Measurements from ENCODE around the gene DNPH1. TPM values are rescaled to one million over a fixed set of nuclear protein-coding genes. Genes with fewer than 3 reads are reported as not detected.

Gene DNPH1
- total RNA-seq (10 to 100 TPM; 32.8 to 34.8 TPM), polyA plus RNA-seq (100 to 1,000 TPM in 1 of 2 donors, 10 to 100 TPM in 1; 93.5 to 159 TPM)

DNA sequence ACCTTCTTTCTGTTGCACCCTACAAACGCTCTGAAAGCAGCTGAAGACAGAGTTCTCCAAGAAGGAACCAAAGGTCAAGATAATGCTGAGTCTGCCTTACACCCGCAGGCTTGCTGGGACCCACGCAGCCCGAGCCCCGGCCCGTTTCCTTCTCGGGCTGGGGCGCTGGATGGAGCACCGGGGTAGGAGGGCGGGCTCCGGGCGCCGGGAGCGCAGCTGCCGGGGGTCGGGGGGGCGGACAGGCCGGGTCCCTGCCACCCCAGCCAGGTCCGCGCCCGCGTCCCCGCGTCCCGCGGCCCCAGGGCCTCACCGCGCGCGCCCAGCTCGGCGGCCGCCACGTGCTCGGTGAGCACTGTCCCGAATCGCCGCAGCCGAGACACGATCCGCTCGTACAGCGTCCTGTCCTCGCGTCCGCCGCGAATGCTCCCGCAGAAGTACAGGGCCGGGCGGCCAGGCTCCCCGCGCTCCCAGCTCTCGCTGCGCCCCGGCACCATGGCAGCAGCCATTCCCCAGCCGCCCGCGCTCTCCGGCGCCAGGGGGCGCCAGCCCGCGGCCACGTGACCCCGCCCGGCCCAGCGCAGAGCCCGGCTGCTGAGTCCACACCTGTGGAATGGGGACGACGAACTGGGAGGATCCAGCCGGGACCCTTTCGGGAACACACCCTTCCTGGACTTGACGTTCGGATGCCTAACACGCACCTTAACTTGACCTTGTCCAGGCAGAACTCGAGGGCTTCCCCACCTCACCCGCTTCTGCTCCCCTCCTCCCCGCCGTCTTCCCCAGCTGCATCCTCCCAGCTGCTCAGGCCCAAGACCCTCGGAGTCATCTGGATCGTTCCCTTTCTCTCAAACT, at the start of gene DNPH1:
TSS of gene DNPH1 (minus strand) at position 531 of the 852 bp plus-strand sequence. CDS start at position 506, 25 bp downstream.
- Histone ChIP-seq H3K27me3 (ENCODE audit: insufficient read depth, low read length) (no peaks in the 10 kb centered on the region), H3K36me3 (ENCODE audit: insufficient read depth, low read length) (no peaks in the 10 kb centered on the region), H3K4me3 (ENCODE audit: low read length in 2 of 2) (peak within 1 kb of the TSS; percentile 11 to 69), H3K9me3 (ENCODE audit: control insufficient read depth in 1 of 2, low read length in 2 of 2) (no peaks in the 10 kb centered on the region), H3K27ac (ENCODE audit: low read depth, low read length) (peak within 1 kb of the TSS; percentile 63), H3K4me1 (ENCODE audit: insufficient read depth, low read length) (peaks cover 49% of the 10 kb centered on the region)
- H3K4me3 Mint-ChIP-seq, result peak within 1 kb of the TSS; percentile 88 to 96 (median 92)
- no peaks in the 10 kb centered on the region for H3K9me3 Mint-ChIP-seq
- H3K36me3 Mint-ChIP-seq, result peaks cover 4 to 9% of the 10 kb centered on the region in 2 donors
- H3K27ac Mint-ChIP-seq, result peak within 1 kb of the TSS; percentile 94 to 97 (median 95)
- peaks cover 26 to 48% (median 34%) of the 10 kb centered on the region in 4 donors for H3K4me1 Mint-ChIP-seq
- intact Hi-C loops (cut with micrococcal nuclease), result loop anchor here (1.0 to 5.0 kb wide), 4 partner anchors 18 to 169 kb away; partner anchors contain the start of genes SRF and ZNF318
- peaks cover 3 to 4% of the 10 kb centered on the region in 2 donors for H3K27me3 Mint-ChIP-seq
- DNase-seq, result peak; percentile 71 to 84 (median 79)
- ChIA-PET CTCF (ENCODE audit: partially characterized antibody) (interaction anchor here (0.6 to 3.0 kb wide), 35 partner anchors 9 to 839 kb away, joined by 3 to 30 read pairs (median 4); partner anchors contain the start of genes CUL9 and RRP36), POLR2A (ENCODE audit: partially characterized antibody) (interaction anchor here (0.6 to 3.2 kb wide), 18 partner anchors 9 to 1494 kb away, joined by 3 to 25 read pairs (median 4); partner anchors contain the start of genes ABCC10, CRIP3, CUL7 and CUL9)

GRCh38 chr6:43278524-43279078, 49.3 kb upstream of the DNPH1 start:
- H3K9me3 ChIP-seq (ENCODE audit: control insufficient read depth in 1 of 2, low read length in 2 of 2), result no peaks in the 10 kb centered on the region
- no peak for DNase-seq
- Mint-ChIP-seq H3K4me1 (peaks cover 4 to 9% (median 6%) of the 10 kb centered on the region in 4 donors), H3K27me3 (peaks cover 6 to 22% of the 10 kb centered on the region in 2 donors), H3K9me3 (no peaks in the 10 kb centered on the region), H3K36me3 (no peaks in the 10 kb centered on the region), H3K4me3 (no peak overlapping the region), H3K27ac (peak overlapping the region in 2 of 7 donors; percentile 2 to 43)
- ChIA-PET POLR2A (ENCODE audit: partially characterized antibody) (no interaction called here), CTCF (ENCODE audit: partially characterized antibody) (interaction anchor here (0.5 kb wide), 1 partner anchor 44 kb away, joined by 4 read pairs; no protein-coding TSS in a partner anchor)
- peaks cover 12% of the 10 kb centered on the region for H3K27me3 ChIP-seq (ENCODE audit: insufficient read depth, low read length)
- H3K27ac ChIP-seq (ENCODE audit: low read depth, low read length), result no peak overlapping the region
- peaks cover 17% of the 10 kb centered on the region for H3K4me1 ChIP-seq (ENCODE audit: insufficient read depth, low read length)
- H3K36me3 ChIP-seq (ENCODE audit: insufficient read depth, low read length), result no peaks in the 10 kb centered on the region
- intact Hi-C loops (cut with micrococcal nuclease), result no loop called here
- H3K4me3 ChIP-seq (ENCODE audit: low read length in 2 of 2), result no peak overlapping the region

GRCh38 chr6:43277643-43278523, 48.6 kb upstream of the DNPH1 start:
- CTCF ChIA-PET (ENCODE audit: partially characterized antibody), result interaction anchor here (1.4 to 1.6 kb wide), 2 partner anchors 119 to 121 kb away, joined by 3 to 4 read pairs; no protein-coding TSS in a partner anchor
- intact Hi-C loops (cut with micrococcal nuclease), result no loop called here
- H3K27ac ChIP-seq (ENCODE audit: low read depth, low read length), result no peak overlapping the region
- peaks cover 17% of the 10 kb centered on the region for H3K4me1 ChIP-seq (ENCODE audit: insufficient read depth, low read length)
- Mint-ChIP-seq H3K4me1 (peaks cover 4 to 9% (median 6%) of the 10 kb centered on the region in 4 donors), H3K27ac (peak overlapping the region in 2 of 7 donors; percentile 2 to 38), H3K4me3 (peak overlapping the region in 3 of 8 donors; percentile 20 to 45 (median 26)), H3K9me3 (no peaks in the 10 kb centered on the region), H3K36me3 (no peaks in the 10 kb centered on the region), H3K27me3 (peaks cover 6 to 22% of the 10 kb centered on the region in 2 donors)
- H3K4me3 ChIP-seq (ENCODE audit: low read length in 2 of 2), result no peak overlapping the region
- peaks cover 12% of the 10 kb centered on the region for H3K27me3 ChIP-seq (ENCODE audit: insufficient read depth, low read length)
- no peak for DNase-seq
- H3K36me3 ChIP-seq (ENCODE audit: insufficient read depth, low read length), result no peaks in the 10 kb centered on the region
- POLR2A ChIA-PET (ENCODE audit: partially characterized antibody), result no interaction called here
- no peaks in the 10 kb centered on the region for H3K9me3 ChIP-seq (ENCODE audit: control insufficient read depth in 1 of 2, low read length in 2 of 2)

DNA sequence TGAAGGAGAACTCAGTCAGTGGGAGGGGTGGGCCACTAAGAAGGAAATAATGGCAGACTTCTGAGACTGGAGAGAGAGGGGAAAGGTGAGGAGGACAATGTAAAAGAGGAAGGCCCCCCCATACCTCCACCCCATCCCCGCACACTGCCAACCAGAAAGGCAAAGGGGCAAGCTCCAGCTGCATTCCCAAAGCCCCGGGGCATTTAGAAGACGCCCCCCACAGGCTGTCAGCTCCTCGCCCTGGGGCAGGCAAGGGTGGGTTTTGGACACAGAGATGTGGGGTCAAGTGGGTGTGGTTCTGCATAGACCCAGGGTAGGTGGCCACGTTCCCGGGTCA, 48.0 kb upstream of the DNPH1 start:
- Mint-ChIP-seq H3K27ac (peak overlapping the region in 1 of 7 donors; percentile 38), H3K9me3 (no peaks in the 10 kb centered on the region), H3K4me1 (peaks cover 4 to 9% (median 6%) of the 10 kb centered on the region in 4 donors), H3K27me3 (peaks cover 6 to 21% of the 10 kb centered on the region in 2 donors), H3K36me3 (no peaks in the 10 kb centered on the region), H3K4me3 (peak overlapping the region in 5 of 8 donors; percentile 38 to 66 (median 57))
- CTCF ChIA-PET (ENCODE audit: partially characterized antibody), result interaction anchor here (1.4 to 1.6 kb wide), 2 partner anchors 120 to 121 kb away, joined by 3 to 4 read pairs; no protein-coding TSS in a partner anchor
- Histone ChIP-seq H3K4me1 (ENCODE audit: insufficient read depth, low read length) (peaks cover 17% of the 10 kb centered on the region), H3K27ac (ENCODE audit: low read depth, low read length) (no peak overlapping the region), H3K9me3 (ENCODE audit: control insufficient read depth in 1 of 2, low read length in 2 of 2) (no peaks in the 10 kb centered on the region), H3K4me3 (ENCODE audit: low read length in 2 of 2) (no peak overlapping the region), H3K27me3 (ENCODE audit: insufficient read depth, low read length) (peaks cover 12% of the 10 kb centered on the region), H3K36me3 (ENCODE audit: insufficient read depth, low read length) (no peaks in the 10 kb centered on the region)
- DNase-seq, result no peak
- intact Hi-C loops (cut with micrococcal nuclease), result no loop called here
- POLR2A ChIA-PET (ENCODE audit: partially characterized antibody), result no interaction called here

DNA sequence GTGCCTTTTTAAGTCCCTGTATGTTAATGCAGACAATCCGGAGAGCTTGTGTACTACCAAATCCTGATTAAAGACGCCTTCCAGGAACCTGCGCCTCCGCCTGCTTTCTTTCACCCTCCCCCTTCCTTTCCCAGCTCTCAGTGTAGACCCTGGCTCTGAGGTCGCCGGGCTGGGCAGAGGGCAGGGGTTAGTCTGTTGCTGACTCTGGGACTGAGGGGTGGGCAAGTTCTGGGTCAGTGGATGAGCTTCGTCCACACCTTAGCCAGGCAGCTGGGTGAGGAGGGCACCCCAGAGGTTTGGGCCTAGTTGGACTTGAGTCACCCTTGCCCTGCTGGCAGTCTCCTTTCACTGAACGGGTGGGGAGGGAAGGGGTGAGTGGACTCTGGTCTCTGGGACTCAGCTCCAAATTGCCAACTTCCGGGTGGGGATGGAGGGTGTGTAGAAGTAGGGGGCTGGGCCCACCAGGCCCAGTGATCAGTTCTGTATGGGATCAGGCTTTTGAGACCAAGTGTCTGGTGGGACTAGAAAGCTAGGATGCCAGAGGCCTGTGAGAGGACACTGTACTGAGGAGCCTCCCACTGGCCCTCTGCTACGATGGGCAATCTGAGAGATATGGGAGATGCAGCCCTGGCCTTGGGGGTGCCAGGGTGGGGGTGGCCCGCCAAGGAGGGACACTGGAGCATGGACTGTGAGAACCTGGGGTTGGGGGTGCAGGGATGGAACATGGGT, 47.5 kb upstream of the DNPH1 start:
- Mint-ChIP-seq H3K36me3 (no peaks in the 10 kb centered on the region), H3K4me3 (peak overlapping the region; percentile 38 to 86 (median 58)), H3K27ac (peak overlapping the region in 2 of 7 donors; percentile 60 to 65), H3K9me3 (no peaks in the 10 kb centered on the region), H3K4me1 (peaks cover 4 to 9% (median 6%) of the 10 kb centered on the region in 4 donors), H3K27me3 (peaks cover 6 to 20% of the 10 kb centered on the region in 2 donors)
- ChIA-PET POLR2A (ENCODE audit: partially characterized antibody) (interaction anchor here (0.6 kb wide), 1 partner anchor 283 kb away, joined by 3 read pairs; no protein-coding TSS in a partner anchor), CTCF (ENCODE audit: partially characterized antibody) (interaction anchor here (1.4 to 1.6 kb wide), 2 partner anchors 121 to 122 kb away, joined by 3 to 4 read pairs; no protein-coding TSS in a partner anchor)
- peak overlapping the region in 1 of 2 donors; percentile 51 for H3K4me3 ChIP-seq (ENCODE audit: low read length in 2 of 2)
- H3K4me1 ChIP-seq (ENCODE audit: insufficient read depth, low read length), result peaks cover 17% of the 10 kb centered on the region
- no peaks in the 10 kb centered on the region for H3K36me3 ChIP-seq (ENCODE audit: insufficient read depth, low read length)
- no peak for DNase-seq
- peaks cover 12% of the 10 kb centered on the region for H3K27me3 ChIP-seq (ENCODE audit: insufficient read depth, low read length)
- no peaks in the 10 kb centered on the region for H3K9me3 ChIP-seq (ENCODE audit: control insufficient read depth in 1 of 2, low read length in 2 of 2)
- intact Hi-C loops (cut with micrococcal nuclease), result no loop called here
- H3K27ac ChIP-seq (ENCODE audit: low read depth, low read length), result no peak overlapping the region
